ENCODE measurements around the gene SLC30A5. TPM values are rescaled to one million over a fixed set of nuclear protein-coding genes. Genes with fewer than 3 reads are reported as not detected.

SLC30A5 gene
- total and polyA plus RNA-seq, 2 donors (not counting 1 experiment from before 2014, with no cell fraction given), result 12.5 to 35.8 TPM

- ATAC-seq (ENCODE audit: low read depth), result no peak
- 71% methylated on average over 1 of the region's 2 CpGs for WGBS (ENCODE audit: insufficient coverage)
Measured at GRCh38 chr5:69078921-69079540, 14.8 kb upstream of the SLC30A5 start.

DNA sequence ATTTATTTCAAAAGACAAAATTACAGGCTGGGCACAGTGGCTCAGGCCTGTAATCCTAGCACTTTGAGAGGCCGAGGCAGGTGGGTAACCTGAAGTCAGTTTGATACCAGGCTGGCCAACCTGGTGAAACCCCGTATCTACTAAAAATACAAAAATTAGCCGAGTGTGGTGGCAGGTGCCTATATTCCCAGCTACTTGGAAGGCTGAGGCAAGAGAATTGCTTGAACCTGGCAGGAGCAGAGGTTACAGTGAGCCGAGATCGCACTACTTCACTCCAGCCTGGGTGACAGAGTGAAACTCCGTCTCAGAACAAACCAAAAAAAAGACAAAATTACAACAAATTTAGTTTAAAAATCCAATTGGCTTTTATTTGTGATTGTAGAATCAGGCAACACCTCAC, 14.3 kb upstream of the SLC30A5 start:
- H3K4me3 Mint-ChIP-seq, result no peak overlapping the region
- H3K4me2 ChIP-seq (replicated peaks; ENCODE audit: low read depth, low read length, poor library complexity, severe bottlenecking), result no peak overlapping the region
- ATAC-seq (ENCODE audit: low read depth) (no peak), DNase-seq (no peak)
- peaks cover 4% of the 10 kb centered on the region for H3K4me1 Mint-ChIP-seq
- H3K9me3 Mint-ChIP-seq (ENCODE audit: insufficient read depth), result no peaks in the 10 kb centered on the region
- H2AFZ ChIP-seq (ENCODE audit: insufficient read depth, low read depth, low read length, poor library complexity, severe bottlenecking), result no peak overlapping the region
- ChIA-PET CTCF (no interaction called here), POLR2A (no interaction called here)
- no peaks in the 10 kb centered on the region for H3K4me1 ChIP-seq (ENCODE audit: control insufficient read depth in 2 of 2, insufficient read depth in 2 of 2, low read length in 2 of 2)
- H3K27ac Mint-ChIP-seq, result no peak overlapping the region
- no peak overlapping the region for H3K9ac ChIP-seq (ENCODE audit: low read length)
- H3K27me3 ChIP-seq (replicated peaks in 1 of 4; ENCODE audit: control extremely low read depth in 1 of 4, control insufficient read depth in 3 of 4, insufficient read depth in 4 of 4, low read length in 3 of 4), result no peaks in the 10 kb centered on the region
- H3K79me2 ChIP-seq (ENCODE audit: control insufficient read depth, insufficient read depth, low read length), result no peaks in the 10 kb centered on the region
- H3K36me3 ChIP-seq (replicated peaks in 1 of 2; ENCODE audit: control extremely low read depth in 1 of 2, control insufficient read depth in 1 of 2, extremely low read depth in 1 of 2, insufficient read depth in 2 of 2, low read length in 1 of 2), result no peaks in the 10 kb centered on the region
- 100% methylated on average over 1 of the region's 6 CpGs for WGBS (ENCODE audit: insufficient coverage)
- no peak for TF ChIP-seq EZH2 (IDR thresholded peaks at IDR 0.05; ENCODE audit: borderline replicate concordance, insufficient read depth, low read depth, low read length, poor library complexity, severe bottlenecking)
- TF ChIP-seq CTCF (IDR thresholded peaks at IDR 0.05), result no peak
- no peaks in the 10 kb centered on the region for H4K20me1 ChIP-seq (ENCODE audit: control insufficient read depth, insufficient read depth, low read length, poor library complexity, severe bottlenecking)
- H3K9me3 ChIP-seq (ENCODE audit: control extremely low read depth in 1 of 3, control insufficient read depth in 2 of 3, insufficient read depth in 1 of 3, low read length in 2 of 3), result no peaks in the 10 kb centered on the region
- H3K4me3 ChIP-seq (ENCODE audit: control extremely low read depth in 1 of 5, extremely low read depth in 1 of 5, insufficient read depth in 1 of 5, low read depth in 2 of 5, low read length in 4 of 5), result no peak overlapping the region
- intact Hi-C loops (cut with micrococcal nuclease), result no loop called here
- H3K27ac ChIP-seq (ENCODE audit: low read length in 2 of 2), result no peak overlapping the region
- peaks cover 3% of the 10 kb centered on the region for H3K27me3 Mint-ChIP-seq

More at GRCh38 chr5:69078921-69079540, 14.8 kb upstream of the SLC30A5 start:
- H3K27me3 Mint-ChIP-seq, result peaks cover 3% of the 10 kb centered on the region
- ChIA-PET CTCF (no interaction called here), POLR2A (no interaction called here)
- no peak overlapping the region for H3K9ac ChIP-seq (ENCODE audit: low read length)
- H3K9me3 Mint-ChIP-seq (ENCODE audit: insufficient read depth), result no peaks in the 10 kb centered on the region
- H3K27ac ChIP-seq (ENCODE audit: low read length in 2 of 2), result no peak overlapping the region
- intact Hi-C loops (cut with micrococcal nuclease), result no loop called here
- no peak overlapping the region for H2AFZ ChIP-seq (ENCODE audit: insufficient read depth, low read depth, low read length, poor library complexity, severe bottlenecking)
- no peak overlapping the region for H3K4me3 Mint-ChIP-seq
- H3K27ac Mint-ChIP-seq, result no peak overlapping the region
- peaks cover 4% of the 10 kb centered on the region for H3K4me1 Mint-ChIP-seq
- H3K4me2 ChIP-seq (replicated peaks; ENCODE audit: low read depth, low read length, poor library complexity, severe bottlenecking), result no peak overlapping the region
- H3K79me2 ChIP-seq (ENCODE audit: control insufficient read depth, insufficient read depth, low read length), result no peaks in the 10 kb centered on the region
- no peaks in the 10 kb centered on the region for H3K9me3 ChIP-seq (ENCODE audit: control extremely low read depth in 1 of 3, control insufficient read depth in 2 of 3, insufficient read depth in 1 of 3, low read length in 2 of 3)
- no peak overlapping the region for H3K4me3 ChIP-seq (ENCODE audit: control extremely low read depth in 1 of 5, extremely low read depth in 1 of 5, insufficient read depth in 1 of 5, low read depth in 2 of 5, low read length in 4 of 5)
- no peak for DNase-seq
- no peak for TF ChIP-seq EZH2 (IDR thresholded peaks at IDR 0.05; ENCODE audit: borderline replicate concordance, insufficient read depth, low read depth, low read length, poor library complexity, severe bottlenecking)
- TF ChIP-seq CTCF (IDR thresholded peaks at IDR 0.05), result no peak
- no peaks in the 10 kb centered on the region for H3K27me3 ChIP-seq (replicated peaks in 1 of 4; ENCODE audit: control extremely low read depth in 1 of 4, control insufficient read depth in 3 of 4, insufficient read depth in 4 of 4, low read length in 3 of 4)
- no peaks in the 10 kb centered on the region for H4K20me1 ChIP-seq (ENCODE audit: control insufficient read depth, insufficient read depth, low read length, poor library complexity, severe bottlenecking)
- H3K36me3 ChIP-seq (replicated peaks in 1 of 2; ENCODE audit: control extremely low read depth in 1 of 2, control insufficient read depth in 1 of 2, extremely low read depth in 1 of 2, insufficient read depth in 2 of 2, low read length in 1 of 2), result no peaks in the 10 kb centered on the region
- H3K4me1 ChIP-seq (ENCODE audit: control insufficient read depth in 2 of 2, insufficient read depth in 2 of 2, low read length in 2 of 2), result no peaks in the 10 kb centered on the region
